GM23338 (cell line): ENCODE data around the gene SRGAP3. TPM values are rescaled to one million over a fixed set of nuclear protein-coding genes. Genes with fewer than 3 reads are reported as not detected.

ENCODE experiments used
- ATAC-seq: fragments of 200-7000 bp; cut with Tn5 transposase; 3 replicates; pipeline ENCODE4 v1.9.1; 2020
- DNase-seq: peaks from one replicate; pipeline ENCODE4 v3.0.0-alpha.2; 2015; ENCODE audit warnings: low spot score
- H2AFZ ChIP-seq: fragments of 200-600 bp; sonication (generic); 2 replicates; pipeline ENCODE4 v1.8.0; 2016; ENCODE audit warnings: antibody characterized with exemption, mild to moderate bottlenecking, moderate library complexity
- H3F3A ChIP-seq: fragments of 200-600 bp; sonication (generic); replicated peaks from 2 replicates; pipeline ENCODE4 v1.8.0; 2017; ENCODE audit warnings: antibody characterized with exemption, mixed run types, low read depth
- H3K27ac ChIP-seq: fragments of 200-600 bp; sonication (generic); 2 replicates; pipeline ENCODE4 v1.6.1; 2016; ENCODE audit warnings: low read depth
- H3K27me3 ChIP-seq: fragments of 200-600 bp; sonication (generic); 2 replicates; pipeline ENCODE4 v1.8.0; 2016; ENCODE audit warnings: mild to moderate bottlenecking, mixed run types, moderate library complexity; ENCODE audit not compliant: insufficient read depth
- H3K36me3 ChIP-seq: fragments of 200-600 bp; sonication (generic); 2 replicates; pipeline ENCODE4 v1.8.0; 2016; ENCODE audit warnings: mild to moderate bottlenecking; ENCODE audit not compliant: insufficient read depth
- H3K4me1 ChIP-seq: fragments of 200-600 bp; sonication (generic); 2 replicates; pipeline ENCODE4 v1.8.0; 2016; ENCODE audit warnings: mild to moderate bottlenecking, moderate library complexity; ENCODE audit not compliant: insufficient read depth
- H3K4me2 ChIP-seq: fragments of 200-600 bp; sonication (generic); 2 replicates; pipeline ENCODE4 v1.7.1; 2017; ENCODE audit warnings: mixed run types
- H3K4me3 ChIP-seq: fragments of 200-600 bp; sonication (generic); 2 replicates; pipeline ENCODE4 v1.6.1; 2016; ENCODE audit warnings: mixed run types
- H3K79me2 ChIP-seq: fragments of 200-600 bp; sonication (generic); replicated peaks from 2 replicates; pipeline ENCODE4 v1.8.0; 2017; ENCODE audit warnings: mild to moderate bottlenecking; ENCODE audit not compliant: insufficient read depth
- H3K9me2 ChIP-seq: fragments of 200-600 bp; sonication (generic); 2 replicates; pipeline ENCODE4 v1.8.0; 2017; ENCODE audit not compliant: insufficient read depth
- H4K20me1 ChIP-seq: fragments of 200-600 bp; sonication (generic); replicated peaks from 2 replicates; pipeline ENCODE4 v1.8.0; 2017; ENCODE audit warnings: mild to moderate bottlenecking; ENCODE audit not compliant: insufficient read depth
- H3K27ac Mint-ChIP-seq: 2 replicates; pipeline ENCODE4 v1.8.0; 2020; ENCODE audit warnings: inconsistent platforms, mild to moderate bottlenecking, moderate library complexity, mixed read lengths
- H3K27me3 Mint-ChIP-seq: 3 replicates; pipeline ENCODE4 v1.8.0; 2022; ENCODE audit warnings: low read depth, mild to moderate bottlenecking, moderate library complexity, mixed read lengths, inconsistent platforms; ENCODE audit not compliant: insufficient read depth, poor library complexity
- H3K36me3 Mint-ChIP-seq: 3 replicates; pipeline ENCODE4 v1.8.0; 2021; ENCODE audit warnings: low read depth, mild to moderate bottlenecking, inconsistent platforms, moderate library complexity, mixed read lengths
- H3K4me1 Mint-ChIP-seq: 3 replicates; pipeline ENCODE4 v1.8.0; 2020; ENCODE audit warnings: mild to moderate bottlenecking, inconsistent platforms, mixed read lengths
- H3K4me3 Mint-ChIP-seq: 3 replicates; pipeline ENCODE4 v1.8.0; 2021; ENCODE audit warnings: moderate library complexity, mild to moderate bottlenecking, inconsistent platforms, mixed read lengths
- H3K9me3 Mint-ChIP-seq: 3 replicates; pipeline ENCODE4 v1.8.0; 2020; ENCODE audit warnings: moderate library complexity, mild to moderate bottlenecking, inconsistent platforms, mixed read lengths
- CREB1 ChIP-seq: fragments of 250-450 bp; sonication (Bioruptor Pico); IDR thresholded peaks from 2 replicates; pipeline ENCODE4 v1.5.0; 2020; ENCODE audit warnings: low read depth, mild to moderate bottlenecking, moderate library complexity
- EZH2phosphoT487 ChIP-seq: fragments of 200-600 bp; sonication (generic); IDR thresholded peaks from one replicate; pipeline ENCODE4 v1.8.1; 2018; ENCODE audit warnings: antibody characterized with exemption; ENCODE audit not compliant: unreplicated experiment
- JUNB ChIP-seq: IDR thresholded peaks from one replicate; pipeline ENCODE4 v1.6.1; 2016; ENCODE audit warnings: antibody characterized with exemption; ENCODE audit not compliant: unreplicated experiment
- ZNF462 ChIP-seq: fragments of 250-450 bp; sonication (Bioruptor Pico); IDR thresholded peaks from 2 replicates; pipeline ENCODE4 v1.5.0; 2020; ENCODE audit warnings: mild to moderate bottlenecking, moderate library complexity
- polyA plus RNA-seq: library from polyadenylated mRNA; unstranded; fragments of >200 nt; fragmentation: Nextera tagmentation; extraction: Ambion mirVana; gene quantifications from 2 replicates; pipeline ENCODE4 v1.2.1, GENCODE V29; 2016
- total RNA-seq: library from RNA; depleted of rRNA; stranded (reverse); fragments of >200 nt; shearing (Covaris generic); gene quantifications from 2 replicates; pipeline ENCODE4 v1.2.3, GENCODE V29; 2014

Gene SRGAP3
- total and polyA plus RNA-seq, 2 experiments from 2014 or later, result 6.4 to 9.4 TPM

- ATAC-seq (no peak), DNase-seq (no peak)
- no peaks in the 10 kb centered on the region for H3K27me3 ChIP-seq
- peaks cover 7% of the 10 kb centered on the region for H3K27me3 Mint-ChIP-seq
- H3K36me3 Mint-ChIP-seq, result peaks cover 4% of the 10 kb centered on the region; the same call in 2 of the 3 replicates
- no peak overlapping the region for H3K4me2 ChIP-seq
- no peaks in the 10 kb centered on the region; the same call in 2 of the 3 replicates for H3K4me1 Mint-ChIP-seq
- TF ChIP-seq JUNB, result no peak
- TF ChIP-seq CREB1 (CRISPR knock-in tag), result no peak
- no peak for TF ChIP-seq EZH2phosphoT487
- TF ChIP-seq ZNF462, result no peak
- H3K4me3 Mint-ChIP-seq, result no peak overlapping the region
- H3F3A ChIP-seq, result no peaks in the 10 kb centered on the region
- no peaks in the 10 kb centered on the region for H3K36me3 ChIP-seq
- H3K79me2 ChIP-seq, result no peaks in the 10 kb centered on the region
- no peaks in the 10 kb centered on the region for H3K4me1 ChIP-seq
- H4K20me1 ChIP-seq, result no peaks in the 10 kb centered on the region; the same call in 1 of the 2 replicates
- no peak overlapping the region for H3K27ac Mint-ChIP-seq
- H3K4me3 ChIP-seq, result no peak overlapping the region
- no peak overlapping the region for H2AFZ ChIP-seq
- H3K27ac ChIP-seq, result no peak overlapping the region
- H3K9me3 Mint-ChIP-seq, result no peaks in the 10 kb centered on the region; the same call in 2 of the 3 replicates
- H3K9me2 ChIP-seq, result no peaks in the 10 kb centered on the region
These were observed 136.4 kb downstream of the SRGAP3 start for GRCh38 chr3:9113040-9113439.

GRCh38 chr3:9111866-9112265 is 137.6 kb downstream of the SRGAP3 start:
- peak; percentile 14 for ATAC-seq

More at GRCh38 chr3:9111866-9112265, 137.6 kb downstream of the SRGAP3 start:
- H3K36me3 Mint-ChIP-seq, result peaks cover 4% of the 10 kb centered on the region; the same call in 2 of the 3 replicates
- H3K4me1 Mint-ChIP-seq, result no peaks in the 10 kb centered on the region; the same call in 2 of the 3 replicates
- Histone ChIP-seq H4K20me1 (no peaks in the 10 kb centered on the region; the same call in 1 of the 2 replicates), H3K4me2 (no peak overlapping the region), H3K4me3 (no peak overlapping the region), H3K27me3 (no peaks in the 10 kb centered on the region), H3K4me1 (no peaks in the 10 kb centered on the region), H3F3A (no peaks in the 10 kb centered on the region), H3K27ac (no peak overlapping the region), H3K36me3 (no peaks in the 10 kb centered on the region), H3K79me2 (no peaks in the 10 kb centered on the region), H2AFZ (no peak overlapping the region), H3K9me2 (no peaks in the 10 kb centered on the region)
- H3K9me3 Mint-ChIP-seq, result no peaks in the 10 kb centered on the region; the same call in 2 of the 3 replicates
- DNase-seq, result no peak
- no peak overlapping the region for H3K27ac Mint-ChIP-seq
- H3K4me3 Mint-ChIP-seq, result no peak overlapping the region
- peaks cover 6% of the 10 kb centered on the region for H3K27me3 Mint-ChIP-seq
- no peak for TF ChIP-seq CREB1 (CRISPR knock-in tag)
- TF ChIP-seq JUNB, result no peak
